ENCODE results near the gene ZNF438. TPM values are rescaled to one million over a fixed set of nuclear protein-coding genes. Genes with fewer than 3 reads are reported as not detected.
A peak's percentile ranks its signal among the peaks of the same experiment; 100 is the strongest.
"Not testable (repeated sequence)": the region's sequence is repeated elsewhere in the genome, so short reads cannot be mapped to it uniquely, and the experiment has no call there.

Gene ZNF438
- total RNA-seq, 1 experiment from 2014 or later = 5.2 TPM

DNA sequence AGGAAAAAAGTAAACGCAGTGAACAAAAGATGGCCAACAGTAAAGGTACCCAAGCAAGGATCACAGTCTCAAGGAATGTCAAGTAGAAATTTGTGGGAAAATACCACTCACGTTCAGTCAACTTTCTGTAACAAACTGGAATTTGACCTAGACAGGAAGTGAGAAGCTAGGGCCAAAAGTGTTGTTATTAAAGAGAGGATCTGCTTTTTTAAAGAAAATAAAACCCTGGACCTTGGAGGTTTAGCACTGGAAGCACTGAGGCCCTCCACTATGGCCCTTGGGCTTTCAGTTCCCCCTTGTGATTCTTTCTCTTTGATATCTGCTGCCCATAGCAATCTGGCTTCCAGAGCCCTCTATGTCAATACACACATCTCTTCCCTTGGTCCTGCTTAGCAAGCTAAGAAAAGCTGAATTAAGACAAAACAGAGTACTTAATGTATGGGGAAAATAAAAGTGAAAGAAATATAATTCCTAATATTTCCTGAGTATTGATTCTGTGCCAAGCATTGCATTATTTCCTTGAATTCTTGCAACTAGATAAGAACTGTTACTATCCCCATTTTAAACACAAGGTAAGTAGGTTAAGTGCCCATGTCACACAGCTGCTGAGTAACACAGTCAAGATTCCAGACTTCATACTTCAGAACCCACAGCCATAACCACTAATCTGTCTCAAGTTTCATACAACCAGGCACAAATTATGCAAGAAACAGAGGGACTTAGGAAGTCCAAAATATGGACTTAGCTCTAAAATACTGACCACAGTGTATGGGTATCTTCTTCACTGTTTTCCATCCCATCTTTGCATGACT lies 2.6 kb upstream of the ZNF438 start:
- no peaks in the 10 kb centered on the region for H3K36me3 ChIP-seq
- peaks cover 21% of the 10 kb centered on the region for H3K4me1 ChIP-seq (replicated peaks)
- peak overlapping the region; percentile 57 for H3K27ac ChIP-seq
- no peaks in the 10 kb centered on the region for H3K9me3 ChIP-seq (replicated peaks)
- peak in 1 of 2 experiments; percentile 52 for DNase-seq (ENCODE audit: low read depth in 1 of 2, low spot score in 2 of 2)
- H3K4me3 ChIP-seq = no peak overlapping the region
- H3K27me3 ChIP-seq (replicated peaks) = no peaks in the 10 kb centered on the region

DNA sequence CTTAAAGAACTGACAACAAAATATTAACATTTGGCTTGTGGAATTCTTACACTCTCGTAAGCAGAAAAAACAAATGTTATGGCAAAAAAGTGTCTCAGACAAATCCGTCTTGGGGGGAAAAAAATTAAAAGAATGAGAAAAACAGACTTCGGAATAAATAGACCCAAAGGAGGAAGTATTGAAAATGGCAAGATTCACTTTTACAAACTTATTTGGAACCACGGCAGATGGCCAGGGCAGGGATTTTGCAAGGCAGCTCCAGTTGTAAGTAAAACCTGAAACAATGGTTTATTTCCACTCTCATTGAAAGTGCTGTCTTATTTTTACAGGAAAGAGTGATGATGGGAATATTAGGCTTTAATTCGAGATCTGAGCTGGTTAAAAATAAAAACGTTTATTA lies 1.5 kb upstream of the ZNF438 start:
- peaks cover 21% of the 10 kb centered on the region for H3K4me1 ChIP-seq (replicated peaks)
- DNase-seq (ENCODE audit: low read depth in 1 of 2, low spot score in 2 of 2) = no peak
- no peak overlapping the region for H3K4me3 ChIP-seq
- H3K27ac ChIP-seq = no peak overlapping the region
- no peaks in the 10 kb centered on the region for H3K27me3 ChIP-seq (replicated peaks)
- H3K9me3 ChIP-seq (replicated peaks) = no peaks in the 10 kb centered on the region
- no peaks in the 10 kb centered on the region for H3K36me3 ChIP-seq

DNA sequence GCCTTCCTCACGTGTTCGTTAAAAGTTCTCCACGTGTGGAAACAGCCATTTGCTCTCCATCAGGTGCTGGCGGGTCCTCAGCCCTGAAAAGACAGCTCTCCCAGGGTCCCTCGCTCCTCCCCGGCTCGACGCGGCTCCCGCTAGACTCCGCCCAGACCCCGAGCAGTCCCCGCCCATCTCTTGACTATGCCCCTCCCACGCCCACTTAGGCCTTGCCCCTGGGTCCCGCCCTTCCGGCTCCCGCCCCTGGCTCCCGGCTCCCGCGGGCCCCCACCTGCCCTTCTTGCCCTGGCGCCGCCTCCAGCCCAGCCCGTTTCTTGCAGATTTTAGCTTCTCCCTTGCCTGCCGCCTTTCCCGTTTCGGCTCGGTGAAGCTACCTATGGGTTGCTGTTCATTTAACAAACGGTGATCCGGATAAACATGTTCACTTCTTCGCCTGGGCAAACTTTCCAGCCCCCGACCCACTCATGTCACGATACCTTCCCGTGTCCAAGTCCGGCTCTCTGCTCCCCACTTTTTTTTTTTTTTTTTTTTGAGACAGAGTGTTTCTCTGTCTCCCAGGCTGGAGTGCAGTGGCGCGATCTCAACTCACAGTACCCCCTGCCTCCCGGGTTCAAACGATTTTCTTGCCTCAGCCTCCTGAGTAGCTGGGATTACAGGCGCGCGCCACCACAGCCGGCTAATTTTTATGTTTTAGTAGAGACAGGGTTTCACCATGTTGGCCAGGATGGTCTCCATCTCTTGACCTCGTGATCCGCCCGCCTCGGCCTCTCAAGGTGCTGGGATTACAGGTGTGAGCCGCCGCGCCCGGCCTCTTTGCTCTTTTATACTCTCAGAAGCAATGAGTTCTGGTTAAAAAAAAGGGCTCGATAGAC lies 830 bp upstream of the ZNF438 start:
- Histone ChIP-seq H3K27me3 (replicated peaks) (no peaks in the 10 kb centered on the region), H3K4me3 (peak overlapping the region; percentile 59), H3K4me1 (replicated peaks) (peaks cover 21% of the 10 kb centered on the region), H3K36me3 (no peaks in the 10 kb centered on the region), H3K9me3 (replicated peaks) (no peaks in the 10 kb centered on the region), H3K27ac (peak overlapping the region; percentile 99)
- peak; percentile 95 to 97 for DNase-seq (ENCODE audit: low read depth in 1 of 2, low spot score in 2 of 2)

DNA sequence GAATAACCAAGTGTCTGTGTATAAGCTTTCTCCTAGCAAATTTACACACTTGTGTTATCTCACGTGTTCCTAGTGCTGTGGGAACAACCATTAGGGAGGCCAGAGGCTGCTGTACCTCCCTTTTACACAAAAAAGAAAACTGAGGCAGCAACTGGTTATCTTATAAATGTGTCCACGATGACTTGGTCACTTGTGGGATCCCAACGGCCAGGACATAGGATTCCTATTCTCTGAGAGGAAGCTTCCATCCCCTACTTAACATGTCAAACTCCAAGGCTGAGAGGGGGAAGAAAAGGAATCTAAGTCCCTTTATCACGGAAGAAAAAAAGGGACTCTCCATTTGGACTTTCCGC lies 484 bp downstream of the ZNF438 start:
- Histone ChIP-seq H3K4me3 (peak overlapping the region; percentile 59), H3K27me3 (replicated peaks) (no peaks in the 10 kb centered on the region), H3K9me3 (replicated peaks) (no peaks in the 10 kb centered on the region), H3K4me1 (replicated peaks) (peaks cover 21% of the 10 kb centered on the region), H3K36me3 (no peaks in the 10 kb centered on the region), H3K27ac (peak overlapping the region; percentile 99)
- DNase-seq (ENCODE audit: low read depth in 1 of 2, low spot score in 2 of 2) = no peak

DNA sequence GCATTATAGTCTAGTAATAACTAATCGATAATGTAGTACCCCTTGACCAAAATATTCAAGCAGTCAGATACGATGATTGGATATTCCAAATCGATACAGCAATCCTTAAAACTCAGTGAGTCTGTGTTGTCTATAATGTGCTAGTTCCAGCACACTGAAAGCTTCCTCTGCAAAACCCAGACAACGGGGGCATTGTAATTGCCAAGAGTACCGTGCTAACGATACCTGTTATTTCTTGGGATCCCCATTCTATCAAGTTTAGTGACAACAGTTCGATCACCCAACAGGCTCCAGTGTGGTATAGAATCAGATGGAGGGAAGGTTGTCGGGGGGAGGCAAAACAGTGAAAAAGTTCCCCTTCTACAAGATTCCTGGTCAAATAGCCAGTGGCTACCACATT lies 865 bp downstream of the ZNF438 start:
- Histone ChIP-seq H3K9me3 (replicated peaks) (no peaks in the 10 kb centered on the region), H3K4me1 (replicated peaks) (peaks cover 21% of the 10 kb centered on the region), H3K27ac (peak overlapping the region; percentile 99), H3K4me3 (peak overlapping the region; percentile 59), H3K36me3 (no peaks in the 10 kb centered on the region), H3K27me3 (replicated peaks) (no peaks in the 10 kb centered on the region)
- DNase-seq (ENCODE audit: low read depth in 1 of 2, low spot score in 2 of 2) = no peak

DNA sequence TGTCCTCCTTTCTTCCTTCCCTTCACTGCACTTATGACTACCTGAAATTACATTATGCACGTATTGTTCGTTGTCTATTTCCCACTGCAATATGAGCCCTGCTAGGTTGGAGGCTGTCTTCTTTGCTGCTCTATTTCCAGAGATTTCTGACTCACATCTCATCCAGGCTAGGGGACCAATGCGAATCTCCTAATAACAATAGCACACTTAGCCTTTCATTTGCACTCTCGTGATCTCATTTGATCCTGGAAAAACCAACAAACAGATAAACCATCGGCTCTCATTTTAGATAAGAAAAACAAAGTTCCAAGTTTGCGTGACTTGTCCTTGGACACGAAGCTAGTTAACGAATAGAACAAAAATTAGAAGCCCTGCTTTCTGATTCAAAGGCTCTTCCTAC lies 1.4 kb downstream of the ZNF438 start:
- H3K9me3 ChIP-seq (replicated peaks) = no peaks in the 10 kb centered on the region
- H3K4me3 ChIP-seq = no peak overlapping the region
- H3K4me1 ChIP-seq (replicated peaks) = peaks cover 21% of the 10 kb centered on the region
- no peaks in the 10 kb centered on the region for H3K27me3 ChIP-seq (replicated peaks)
- no peak overlapping the region for H3K27ac ChIP-seq
- DNase-seq (ENCODE audit: low read depth in 1 of 2, low spot score in 2 of 2) = no peak
- no peaks in the 10 kb centered on the region for H3K36me3 ChIP-seq

DNA sequence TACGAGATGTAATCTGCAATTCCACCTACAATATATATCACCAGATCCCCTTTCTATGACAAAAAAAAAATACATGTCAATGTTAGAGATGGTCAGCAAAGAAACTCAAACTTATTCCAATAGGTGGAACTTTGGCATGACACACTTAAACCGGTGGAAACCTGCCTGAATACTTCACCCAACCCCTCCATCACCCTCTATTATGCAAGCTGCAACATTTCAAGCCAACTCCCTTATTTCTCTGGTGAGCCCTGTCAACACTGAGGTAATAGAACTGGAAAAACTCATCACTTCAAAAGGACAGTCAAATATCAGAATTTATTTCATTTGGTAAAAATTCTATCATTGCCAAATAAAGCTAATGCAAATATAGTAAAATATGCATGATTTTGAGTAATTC lies 3.6 kb downstream of the ZNF438 start:
- H3K4me1 ChIP-seq (replicated peaks) = peaks cover 9% of the 10 kb centered on the region
- no peaks in the 10 kb centered on the region for H3K9me3 ChIP-seq (replicated peaks)
- no peaks in the 10 kb centered on the region for H3K27me3 ChIP-seq (replicated peaks)
- H3K4me3 ChIP-seq = no peak overlapping the region
- H3K27ac ChIP-seq = no peak overlapping the region
- H3K36me3 ChIP-seq = no peaks in the 10 kb centered on the region
- DNase-seq (ENCODE audit: low read depth in 1 of 2, low spot score in 2 of 2) = no peak

DNA sequence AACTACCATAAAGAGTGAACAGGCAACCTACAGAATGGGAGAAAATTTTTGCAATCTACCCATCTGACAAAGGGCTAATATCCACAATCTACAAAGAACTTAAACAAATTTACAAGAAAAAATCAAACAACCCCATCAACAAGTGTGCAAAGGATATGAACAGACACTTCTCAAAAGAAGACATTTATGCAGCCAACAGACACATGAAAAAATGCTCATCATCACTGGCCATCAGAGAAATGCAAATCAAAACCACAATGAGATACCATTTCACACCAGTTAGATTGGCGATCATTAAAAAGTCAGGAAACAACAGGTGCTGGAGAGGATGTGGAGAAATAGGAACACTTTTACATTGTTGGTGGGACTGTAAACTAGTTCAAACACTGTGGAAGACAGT lies 5.4 kb downstream of the ZNF438 start:
- H3K4me1 ChIP-seq (replicated peaks); H3K27me3 ChIP-seq (replicated peaks); H3K4me3 ChIP-seq; H3K36me3 ChIP-seq; DNase-seq (ENCODE audit: low read depth in 1 of 2, low spot score in 2 of 2); H3K9me3 ChIP-seq (replicated peaks); H3K27ac ChIP-seq: not testable (repeated sequence)

DNA sequence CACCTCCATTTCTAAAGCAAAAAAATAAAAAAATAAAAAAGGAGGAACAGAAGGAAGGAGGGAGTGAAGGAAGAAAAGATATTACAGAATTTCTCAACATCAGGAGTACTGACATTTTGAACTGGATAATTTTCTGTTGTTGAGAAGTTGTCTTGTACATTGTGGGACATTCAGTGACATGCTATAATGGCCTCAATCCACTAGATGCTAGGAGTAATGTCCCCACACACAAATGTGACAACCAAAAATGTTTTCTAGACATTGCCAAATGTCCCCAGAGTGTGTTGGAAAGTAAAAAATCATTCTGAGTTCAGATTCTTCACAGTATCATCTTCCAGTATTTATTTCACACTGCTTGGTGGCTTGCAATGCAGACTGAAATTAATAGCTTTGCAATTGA lies 6.5 kb downstream of the ZNF438 start:
- H3K9me3 ChIP-seq (replicated peaks) = no peaks in the 10 kb centered on the region
- no peaks in the 10 kb centered on the region for H3K27me3 ChIP-seq (replicated peaks)
- H3K4me3 ChIP-seq = no peak overlapping the region
- no peak overlapping the region for H3K27ac ChIP-seq
- H3K36me3 ChIP-seq = no peaks in the 10 kb centered on the region
- H3K4me1 ChIP-seq (replicated peaks) = no peaks in the 10 kb centered on the region; the same call in 1 of the 2 replicates
- no peak for DNase-seq (ENCODE audit: low read depth in 1 of 2, low spot score in 2 of 2)

DNA sequence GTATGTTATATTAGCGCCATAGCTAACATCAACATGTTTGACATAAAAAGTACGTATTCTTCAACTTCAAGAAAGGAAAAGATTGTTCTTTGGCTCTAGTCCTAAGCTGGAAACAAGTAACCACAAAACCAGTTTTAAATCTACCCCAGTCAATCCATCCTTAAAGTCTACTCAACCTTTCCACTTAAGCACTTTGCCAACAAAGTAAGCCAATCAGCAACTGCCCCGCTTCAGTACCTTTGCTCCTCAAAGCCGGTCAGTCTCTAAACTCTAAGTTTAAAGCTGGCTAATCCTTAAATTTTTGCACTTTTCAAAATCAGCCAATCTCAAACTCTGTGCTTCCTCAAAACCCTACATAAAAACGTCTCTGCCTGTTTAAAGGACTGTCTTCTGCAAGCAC lies 8.1 kb downstream of the ZNF438 start:
- Histone ChIP-seq H3K36me3 (no peaks in the 10 kb centered on the region), H3K9me3 (replicated peaks) (no peaks in the 10 kb centered on the region), H3K27ac (no peak overlapping the region), H3K4me1 (replicated peaks) (no peaks in the 10 kb centered on the region), H3K4me3 (no peak overlapping the region), H3K27me3 (replicated peaks) (no peaks in the 10 kb centered on the region)
- DNase-seq (ENCODE audit: low read depth in 1 of 2, low spot score in 2 of 2) = no peak

DNA sequence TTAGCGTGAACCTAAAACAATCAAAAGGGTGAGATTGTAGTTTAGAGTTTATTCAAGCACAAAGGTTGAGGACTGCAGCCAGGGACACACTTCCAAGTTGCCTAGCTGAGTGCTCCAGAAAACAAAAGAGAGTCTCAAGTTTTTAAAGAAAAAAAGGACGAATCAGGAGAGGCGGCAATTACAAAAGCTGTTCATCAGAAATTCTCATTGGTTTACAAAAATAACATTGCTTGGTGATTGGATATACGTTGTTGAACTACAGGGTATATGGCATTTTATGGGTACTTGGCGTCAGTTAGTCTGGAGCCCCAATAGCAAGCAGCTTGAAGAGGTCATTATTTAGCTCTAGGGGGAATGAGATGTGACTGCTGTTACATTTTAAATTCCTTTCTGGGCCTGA lies 11.5 kb downstream of the ZNF438 start:
- Histone ChIP-seq H3K27me3 (replicated peaks) (no peaks in the 10 kb centered on the region), H3K4me3 (no peak overlapping the region), H3K27ac (no peak overlapping the region), H3K36me3 (no peaks in the 10 kb centered on the region), H3K9me3 (replicated peaks) (no peaks in the 10 kb centered on the region), H3K4me1 (replicated peaks) (no peaks in the 10 kb centered on the region)
- no peak for DNase-seq (ENCODE audit: low read depth in 1 of 2, low spot score in 2 of 2)

DNA sequence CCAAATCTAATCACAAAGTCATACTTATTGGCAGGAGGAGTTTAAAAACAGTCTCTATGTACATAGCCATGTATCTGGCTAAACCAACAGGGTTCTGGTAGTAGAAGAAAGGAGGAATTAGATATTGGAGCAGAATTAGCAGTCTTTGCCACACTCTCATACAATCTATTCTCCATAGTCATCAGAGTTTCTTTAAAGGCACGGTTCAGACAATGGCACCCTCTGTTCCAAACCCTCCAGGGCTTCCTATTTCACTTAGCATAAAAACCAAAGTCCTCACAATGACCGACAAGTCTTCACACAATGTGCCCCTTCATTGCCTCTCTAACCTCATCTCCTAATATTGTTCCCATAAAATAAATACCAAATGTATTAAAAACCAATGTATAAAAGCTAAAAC lies 12.7 kb downstream of the ZNF438 start:
- H3K4me3 ChIP-seq = no peak overlapping the region
- DNase-seq (ENCODE audit: low read depth in 1 of 2, low spot score in 2 of 2) = no peak
- H3K9me3 ChIP-seq (replicated peaks) = no peaks in the 10 kb centered on the region
- no peaks in the 10 kb centered on the region for H3K27me3 ChIP-seq (replicated peaks)
- no peak overlapping the region for H3K27ac ChIP-seq
- no peaks in the 10 kb centered on the region for H3K36me3 ChIP-seq
- H3K4me1 ChIP-seq (replicated peaks) = no peaks in the 10 kb centered on the region

DNA sequence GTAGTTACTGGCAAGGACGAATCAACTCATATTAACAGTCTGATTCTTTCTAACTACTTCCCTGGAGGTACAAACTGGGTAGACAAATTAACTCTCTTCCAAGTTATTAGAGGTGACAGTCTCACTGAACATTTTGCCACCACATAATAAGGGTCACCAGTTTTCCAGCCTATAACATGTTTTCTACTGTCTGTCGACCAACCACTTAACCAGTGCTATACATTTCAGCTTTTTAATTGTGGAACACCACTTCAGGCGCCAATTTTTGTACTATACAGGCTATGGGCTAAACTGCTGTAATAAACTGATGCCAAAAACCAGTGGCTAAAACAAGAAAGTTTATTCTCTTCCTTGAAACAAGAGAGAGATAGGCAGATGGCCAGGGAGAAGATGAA lies 13.3 kb downstream of the ZNF438 start:
- Histone ChIP-seq H3K27ac (no peak overlapping the region), H3K4me1 (replicated peaks) (no peaks in the 10 kb centered on the region), H3K27me3 (replicated peaks) (no peaks in the 10 kb centered on the region), H3K4me3 (no peak overlapping the region), H3K9me3 (replicated peaks) (no peaks in the 10 kb centered on the region), H3K36me3 (no peaks in the 10 kb centered on the region)
- no peak for DNase-seq (ENCODE audit: low read depth in 1 of 2, low spot score in 2 of 2)
